HS-27A (cell line): Measurements from ENCODE around the gene TPT1.

Experiments
- DNase-seq: peaks from one replicate; pipeline ENCODE4 v3.0.0-alpha.2; 2012; ENCODE audit warnings: low read depth, missing footprints

Gene TPT1

GRCh38 chr13:45333977-45334922, 6.7 kb downstream of the TPT1 start:
- no peak for DNase-seq

- no peak for DNase-seq
Measured at GRCh38 chr13:45333251-45333976, 7.6 kb downstream of the TPT1 start.

GRCh38 chr13:45332831-45333219, 8.2 kb downstream of the TPT1 start:
- no peak for DNase-seq

GRCh38 chr13:45332036-45332830, 8.8 kb downstream of the TPT1 start:
- DNase-seq: no peak

- DNase-seq: no peak
Measured at GRCh38 chr13:45331692-45332035, 9.3 kb downstream of the TPT1 start.

GRCh38 chr13:45331123-45331619, 9.8 kb downstream of the TPT1 start:
- DNase-seq: no peak

- no peak for DNase-seq
Measured at GRCh38 chr13:45328661-45329111, 12.3 kb downstream of the TPT1 start.

- DNase-seq: no peak
Measured at GRCh38 chr13:45327253-45327955, 13.6 kb downstream of the TPT1 start.

- DNase-seq: no peak
Measured at GRCh38 chr13:45325806-45326205, 15.2 kb downstream of the TPT1 start.

GRCh38 chr13:45320876-45321629, 19.9 kb downstream of the TPT1 start:
- no peak for DNase-seq

- no peak for DNase-seq
Measured at GRCh38 chr13:45316996-45317395, 24.0 kb downstream of the TPT1 start.

- DNase-seq: no peak
Measured at GRCh38 chr13:45316338-45316737, 24.6 kb downstream of the TPT1 start.

- no peak for DNase-seq
Measured at GRCh38 chr13:45315520-45316167, 25.3 kb downstream of the TPT1 start.

- DNase-seq: no peak
Measured at GRCh38 chr13:45314822-45315221, 26.2 kb downstream of the TPT1 start.

GRCh38 chr13:45310341-45311131, 30.4 kb downstream of the TPT1 start:
- no peak for DNase-seq

GRCh38 chr13:45306966-45307365, 34.0 kb downstream of the TPT1 start:
- DNase-seq: no peak

- no peak for DNase-seq
Measured at GRCh38 chr13:45305079-45305478, 35.9 kb downstream of the TPT1 start.

- DNase-seq: no peak
Measured at GRCh38 chr13:45303866-45304265, 37.1 kb downstream of the TPT1 start.

- DNase-seq: no peak
Measured at GRCh38 chr13:45303026-45303425, 38.0 kb downstream of the TPT1 start.
